NT2/D1 (cell line): ENCODE results near the gene PYGO2.

Experiments
- SUZ12 ChIP-seq: IDR thresholded peaks from 2 replicates; pipeline ENCODE4 v1.6.1; 2011; ENCODE audit not compliant: insufficient read length, insufficient read depth; ENCODE audit errors: extremely low read depth
- YY1 ChIP-seq: IDR thresholded peaks from 2 replicates; pipeline ENCODE4 v1.6.1; 2011; ENCODE audit not compliant: insufficient read length, insufficient read depth

DNA sequence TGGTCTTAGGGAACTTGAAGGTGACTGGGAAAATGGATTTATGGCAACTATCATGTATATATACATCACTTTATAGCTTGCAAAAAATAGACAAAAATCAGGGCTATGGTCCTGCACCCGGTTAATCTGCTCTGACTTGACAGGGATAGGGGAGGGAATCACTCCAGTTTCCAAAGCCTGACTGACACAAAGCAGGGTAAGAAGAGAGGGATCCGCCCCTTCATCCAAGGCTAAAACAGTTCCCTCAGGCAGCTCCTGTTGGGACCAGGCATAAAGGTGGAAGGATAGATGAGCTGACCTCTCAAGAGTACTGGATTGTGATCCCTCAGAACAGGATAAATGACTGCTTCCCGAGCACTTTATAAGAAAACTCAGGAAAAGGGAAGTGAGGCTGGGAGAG, 7.0 kb downstream of the PYGO2 start:
- no peak for TF ChIP-seq SUZ12
- TF ChIP-seq YY1, result no peak
